ENCODE results near the gene FSIP2. TPM values are rescaled to one million over a fixed set of nuclear protein-coding genes. Genes with fewer than 3 reads are reported as not detected.

The FSIP2 gene
- total RNA-seq, 1 experiment from 2014 or later, result not detected

DNA sequence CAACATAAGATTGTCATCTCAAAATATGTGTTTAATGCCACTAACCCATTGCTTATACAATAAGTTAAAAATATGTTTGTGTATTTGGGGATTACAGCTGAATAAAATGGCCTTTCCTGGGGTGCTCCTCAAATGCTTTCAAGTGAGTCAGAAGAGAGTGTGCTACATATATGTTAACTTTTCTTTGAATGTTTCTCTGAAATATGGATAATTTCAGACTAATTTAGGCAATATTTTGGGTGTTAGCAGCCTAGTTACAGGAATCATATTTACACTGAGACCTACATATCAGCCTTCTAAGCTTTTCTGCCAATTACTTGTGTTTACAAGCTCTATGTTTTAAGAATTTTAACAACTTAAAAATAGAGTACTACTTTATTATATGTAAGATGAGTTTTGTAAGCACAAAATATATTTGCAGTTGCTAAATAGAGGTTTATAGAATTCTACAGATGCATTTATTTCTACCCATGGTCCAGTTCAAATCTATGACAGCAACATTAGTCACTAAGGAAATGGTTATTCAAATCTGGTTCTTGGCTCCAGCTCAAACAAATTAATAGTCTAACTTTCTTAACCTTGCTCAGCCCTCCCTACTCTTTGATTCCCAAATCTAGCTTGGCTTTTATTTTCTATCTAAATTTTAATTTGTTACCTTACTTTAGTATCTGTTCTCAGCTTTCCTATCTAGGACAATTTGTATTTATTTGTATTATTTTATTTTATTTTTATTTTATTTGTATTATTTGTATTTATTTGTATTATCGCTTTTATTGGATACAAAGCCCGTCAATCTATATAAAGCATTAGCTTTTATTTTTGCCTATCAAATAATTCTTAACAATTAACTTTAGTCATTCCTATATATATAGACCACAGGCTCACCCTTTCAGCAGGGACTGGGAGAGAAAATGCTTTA, 48.9 kb downstream of the FSIP2 start:
- DNase-seq, result no peak
- Histone ChIP-seq H3K4me3 (ENCODE audit: low read length) (no peak overlapping the region), H3K9me3 (ENCODE audit: low read length) (0 out of 2 replicates have a peak, but pooled peaks cover 2% of the 10 kb centered on the region), H3K27ac (ENCODE audit: low read length) (no peak overlapping the region), H3K4me2 (ENCODE audit: low read depth, low read length, poor library complexity, severe bottlenecking) (no peak overlapping the region), H3K27me3 (ENCODE audit: low read length) (no peaks in the 10 kb centered on the region), H3K9ac (ENCODE audit: low read length) (no peak overlapping the region), H3K36me3 (ENCODE audit: insufficient read depth, low read length) (no peaks in the 10 kb centered on the region), H3K79me2 (ENCODE audit: low read length) (no peaks in the 10 kb centered on the region), H3K4me1 (ENCODE audit: low read length) (no peaks in the 10 kb centered on the region), H4K20me1 (ENCODE audit: insufficient read depth, low read depth, low read length) (no peaks in the 10 kb centered on the region), H3K9me2 (replicated peaks; ENCODE audit: insufficient read depth, low read length) (no peaks in the 10 kb centered on the region), H2AFZ (ENCODE audit: low read length) (no peak overlapping the region)

DNA sequence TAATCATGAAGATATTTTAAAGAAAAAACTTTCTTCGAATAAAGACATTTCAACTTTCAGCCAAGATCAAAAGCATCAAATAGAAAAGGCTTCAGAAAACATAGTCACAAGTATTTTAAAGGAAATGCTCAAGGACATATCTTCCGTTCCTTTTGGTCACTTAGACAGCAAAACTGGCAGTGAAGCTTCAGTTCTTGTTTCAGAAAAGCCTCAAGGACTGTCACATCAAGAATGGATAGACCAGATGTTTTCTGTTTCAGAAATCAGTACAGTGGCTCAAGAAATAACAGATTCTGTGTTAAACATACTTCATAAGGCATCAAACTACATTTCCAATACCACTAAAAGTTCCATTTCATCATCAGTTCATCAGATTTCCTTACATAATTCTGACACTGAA, 51.8 kb downstream of the FSIP2 start:
- Histone ChIP-seq H2AFZ (ENCODE audit: low read length) (no peak overlapping the region), H3K9me3 (ENCODE audit: low read length) (no peaks in the 10 kb centered on the region; the same call in 1 of the 2 replicates), H3K79me2 (ENCODE audit: low read length) (no peaks in the 10 kb centered on the region), H3K9me2 (replicated peaks; ENCODE audit: insufficient read depth, low read length) (no peaks in the 10 kb centered on the region), H3K4me3 (ENCODE audit: low read length) (no peak overlapping the region), H3K27ac (ENCODE audit: low read length) (no peak overlapping the region), H4K20me1 (ENCODE audit: insufficient read depth, low read depth, low read length) (no peaks in the 10 kb centered on the region), H3K4me1 (ENCODE audit: low read length) (no peaks in the 10 kb centered on the region), H3K36me3 (ENCODE audit: insufficient read depth, low read length) (no peaks in the 10 kb centered on the region), H3K9ac (ENCODE audit: low read length) (no peak overlapping the region), H3K4me2 (ENCODE audit: low read depth, low read length, poor library complexity, severe bottlenecking) (no peak overlapping the region), H3K27me3 (ENCODE audit: low read length) (no peaks in the 10 kb centered on the region)
- no peak for DNase-seq

GRCh38 chr2:185793532-185794345, 55.1 kb downstream of the FSIP2 start:
- H2AFZ ChIP-seq (ENCODE audit: low read length), result no peak overlapping the region
- H3K4me2 ChIP-seq (ENCODE audit: low read depth, low read length, poor library complexity, severe bottlenecking), result no peak overlapping the region
- no peak overlapping the region for H3K27ac ChIP-seq (ENCODE audit: low read length)
- H3K9me2 ChIP-seq (replicated peaks; ENCODE audit: insufficient read depth, low read length), result no peaks in the 10 kb centered on the region
- no peaks in the 10 kb centered on the region for H4K20me1 ChIP-seq (ENCODE audit: insufficient read depth, low read depth, low read length)
- no peaks in the 10 kb centered on the region for H3K4me1 ChIP-seq (ENCODE audit: low read length)
- no peak for DNase-seq
- H3K79me2 ChIP-seq (ENCODE audit: low read length), result no peaks in the 10 kb centered on the region
- no peak overlapping the region for H3K9ac ChIP-seq (ENCODE audit: low read length)
- H3K4me3 ChIP-seq (ENCODE audit: low read length), result no peak overlapping the region
- no peaks in the 10 kb centered on the region for H3K27me3 ChIP-seq (ENCODE audit: low read length)
- H3K36me3 ChIP-seq (ENCODE audit: insufficient read depth, low read length), result no peaks in the 10 kb centered on the region
- no peaks in the 10 kb centered on the region; the same call in 1 of the 2 replicates for H3K9me3 ChIP-seq (ENCODE audit: low read length)

GRCh38 chr2:185796758-185797157, 58.2 kb downstream of the FSIP2 start:
- no peaks in the 10 kb centered on the region for H4K20me1 ChIP-seq (ENCODE audit: insufficient read depth, low read depth, low read length)
- no peaks in the 10 kb centered on the region for H3K79me2 ChIP-seq (ENCODE audit: low read length)
- H3K27me3 ChIP-seq (ENCODE audit: low read length), result no peaks in the 10 kb centered on the region
- H2AFZ ChIP-seq (ENCODE audit: low read length), result no peak overlapping the region
- no peaks in the 10 kb centered on the region for H3K9me2 ChIP-seq (replicated peaks; ENCODE audit: insufficient read depth, low read length)
- H3K9ac ChIP-seq (ENCODE audit: low read length), result no peak overlapping the region
- no peak overlapping the region for H3K27ac ChIP-seq (ENCODE audit: low read length)
- no peak for DNase-seq
- H3K4me2 ChIP-seq (ENCODE audit: low read depth, low read length, poor library complexity, severe bottlenecking), result no peak overlapping the region
- no peak overlapping the region for H3K4me3 ChIP-seq (ENCODE audit: low read length)
- H3K36me3 ChIP-seq (ENCODE audit: insufficient read depth, low read length), result no peaks in the 10 kb centered on the region
- H3K9me3 ChIP-seq (ENCODE audit: low read length), result no peaks in the 10 kb centered on the region; the same call in 1 of the 2 replicates
- H3K4me1 ChIP-seq (ENCODE audit: low read length), result no peaks in the 10 kb centered on the region

GRCh38 chr2:185802926-185803325, 64.3 kb downstream of the FSIP2 start:
- Histone ChIP-seq H3K4me1 (ENCODE audit: low read length) (no peaks in the 10 kb centered on the region), H3K27me3 (ENCODE audit: low read length) (no peaks in the 10 kb centered on the region), H3K79me2 (ENCODE audit: low read length) (no peaks in the 10 kb centered on the region), H4K20me1 (ENCODE audit: insufficient read depth, low read depth, low read length) (no peaks in the 10 kb centered on the region), H3K4me3 (ENCODE audit: low read length) (no peak overlapping the region), H3K9me3 (ENCODE audit: low read length) (peaks cover 4% of the 10 kb centered on the region; the same call in 1 of the 2 replicates), H3K27ac (ENCODE audit: low read length) (no peak overlapping the region), H3K4me2 (ENCODE audit: low read depth, low read length, poor library complexity, severe bottlenecking) (no peak overlapping the region), H2AFZ (ENCODE audit: low read length) (no peak overlapping the region), H3K9me2 (replicated peaks; ENCODE audit: insufficient read depth, low read length) (no peaks in the 10 kb centered on the region), H3K36me3 (ENCODE audit: insufficient read depth, low read length) (no peaks in the 10 kb centered on the region), H3K9ac (ENCODE audit: low read length) (no peak overlapping the region)
- DNase-seq, result no peak

GRCh38 chr2:185806783-185807182, 68.2 kb downstream of the FSIP2 start:
- Histone ChIP-seq H3K9me3 (ENCODE audit: low read length) (peaks cover 11% of the 10 kb centered on the region), H3K4me1 (ENCODE audit: low read length) (no peaks in the 10 kb centered on the region), H4K20me1 (ENCODE audit: insufficient read depth, low read depth, low read length) (no peaks in the 10 kb centered on the region), H3K27ac (ENCODE audit: low read length) (no peak overlapping the region), H3K27me3 (ENCODE audit: low read length) (no peaks in the 10 kb centered on the region), H3K9ac (ENCODE audit: low read length) (no peak overlapping the region), H3K79me2 (ENCODE audit: low read length) (no peaks in the 10 kb centered on the region), H3K4me2 (ENCODE audit: low read depth, low read length, poor library complexity, severe bottlenecking) (no peak overlapping the region), H3K4me3 (ENCODE audit: low read length) (no peak overlapping the region), H3K36me3 (ENCODE audit: insufficient read depth, low read length) (no peaks in the 10 kb centered on the region), H3K9me2 (replicated peaks; ENCODE audit: insufficient read depth, low read length) (no peaks in the 10 kb centered on the region), H2AFZ (ENCODE audit: low read length) (no peak overlapping the region)
- no peak for DNase-seq

- H3K9me3 ChIP-seq (ENCODE audit: low read length), result peaks cover 10% of the 10 kb centered on the region; the same call in 1 of the 2 replicates
- no peaks in the 10 kb centered on the region for H3K27me3 ChIP-seq (ENCODE audit: low read length)
- no peaks in the 10 kb centered on the region for H3K4me1 ChIP-seq (ENCODE audit: low read length)
- no peak for DNase-seq
- H3K9ac ChIP-seq (ENCODE audit: low read length), result no peak overlapping the region
- no peaks in the 10 kb centered on the region for H3K79me2 ChIP-seq (ENCODE audit: low read length)
- H3K4me2 ChIP-seq (ENCODE audit: low read depth, low read length, poor library complexity, severe bottlenecking), result no peak overlapping the region
- H3K27ac ChIP-seq (ENCODE audit: low read length), result no peak overlapping the region
- no peaks in the 10 kb centered on the region for H4K20me1 ChIP-seq (ENCODE audit: insufficient read depth, low read depth, low read length)
- no peak overlapping the region for H2AFZ ChIP-seq (ENCODE audit: low read length)
- no peak overlapping the region for H3K4me3 ChIP-seq (ENCODE audit: low read length)
- H3K9me2 ChIP-seq (replicated peaks; ENCODE audit: insufficient read depth, low read length), result no peaks in the 10 kb centered on the region
- no peaks in the 10 kb centered on the region for H3K36me3 ChIP-seq (ENCODE audit: insufficient read depth, low read length)
Measured at GRCh38 chr2:185807351-185807750, 68.7 kb downstream of the FSIP2 start.

DNA sequence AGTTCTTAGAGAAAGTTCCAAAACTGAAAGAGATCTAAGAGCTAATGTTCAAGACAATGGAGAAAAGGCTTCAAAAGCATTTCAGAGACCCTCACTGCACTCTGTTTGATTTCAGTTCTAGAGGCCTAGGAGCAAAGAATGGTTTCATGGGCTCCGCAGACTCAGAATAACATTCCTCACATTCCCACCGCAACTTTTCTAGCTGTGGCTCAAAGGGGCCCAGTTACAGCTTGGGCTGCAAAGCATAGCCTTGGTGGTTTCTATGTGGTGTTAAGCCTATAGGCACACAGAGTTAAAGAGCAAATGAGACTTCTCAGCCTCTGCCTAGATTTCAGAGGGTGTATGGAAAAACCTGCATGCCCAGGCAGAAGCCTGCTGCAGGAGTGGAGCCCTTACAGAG, 73.0 kb downstream of the FSIP2 start:
- H3K9me2 ChIP-seq (replicated peaks; ENCODE audit: insufficient read depth, low read length), result no peaks in the 10 kb centered on the region
- H3K4me3 ChIP-seq (ENCODE audit: low read length), result no peak overlapping the region
- H3K27me3 ChIP-seq (ENCODE audit: low read length), result no peaks in the 10 kb centered on the region
- H3K4me2 ChIP-seq (ENCODE audit: low read depth, low read length, poor library complexity, severe bottlenecking), result no peak overlapping the region
- H2AFZ ChIP-seq (ENCODE audit: low read length), result no peak overlapping the region
- no peak overlapping the region for H3K27ac ChIP-seq (ENCODE audit: low read length)
- H4K20me1 ChIP-seq (ENCODE audit: insufficient read depth, low read depth, low read length), result no peaks in the 10 kb centered on the region
- no peak for DNase-seq
- no peak overlapping the region for H3K9ac ChIP-seq (ENCODE audit: low read length)
- peaks cover 14% of the 10 kb centered on the region for H3K9me3 ChIP-seq (ENCODE audit: low read length)
- H3K4me1 ChIP-seq (ENCODE audit: low read length), result no peaks in the 10 kb centered on the region
- no peaks in the 10 kb centered on the region for H3K79me2 ChIP-seq (ENCODE audit: low read length)
- no peaks in the 10 kb centered on the region for H3K36me3 ChIP-seq (ENCODE audit: insufficient read depth, low read length)
